ENCODE measurements around the gene VCP.

DNA sequence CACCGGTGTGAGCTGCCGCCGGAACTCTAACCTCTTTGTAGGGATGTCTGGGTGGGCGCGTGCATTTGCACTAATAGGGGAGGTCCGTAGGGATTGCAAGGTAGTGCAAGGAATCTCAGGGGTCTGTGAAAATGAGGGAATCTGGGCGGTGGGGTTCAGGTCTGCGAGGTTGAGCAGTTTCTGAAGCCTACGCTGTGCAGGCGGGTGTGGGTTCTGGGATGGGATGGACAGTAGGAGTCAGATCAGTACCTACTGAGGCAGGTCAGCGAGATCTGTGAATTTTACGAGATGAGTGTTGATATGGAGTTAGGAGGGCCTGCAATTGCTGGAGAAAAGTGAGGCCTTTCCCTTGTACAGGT is 44.1 kb upstream of the VCP start:
- TF ChIP-seq, protein P1, sequence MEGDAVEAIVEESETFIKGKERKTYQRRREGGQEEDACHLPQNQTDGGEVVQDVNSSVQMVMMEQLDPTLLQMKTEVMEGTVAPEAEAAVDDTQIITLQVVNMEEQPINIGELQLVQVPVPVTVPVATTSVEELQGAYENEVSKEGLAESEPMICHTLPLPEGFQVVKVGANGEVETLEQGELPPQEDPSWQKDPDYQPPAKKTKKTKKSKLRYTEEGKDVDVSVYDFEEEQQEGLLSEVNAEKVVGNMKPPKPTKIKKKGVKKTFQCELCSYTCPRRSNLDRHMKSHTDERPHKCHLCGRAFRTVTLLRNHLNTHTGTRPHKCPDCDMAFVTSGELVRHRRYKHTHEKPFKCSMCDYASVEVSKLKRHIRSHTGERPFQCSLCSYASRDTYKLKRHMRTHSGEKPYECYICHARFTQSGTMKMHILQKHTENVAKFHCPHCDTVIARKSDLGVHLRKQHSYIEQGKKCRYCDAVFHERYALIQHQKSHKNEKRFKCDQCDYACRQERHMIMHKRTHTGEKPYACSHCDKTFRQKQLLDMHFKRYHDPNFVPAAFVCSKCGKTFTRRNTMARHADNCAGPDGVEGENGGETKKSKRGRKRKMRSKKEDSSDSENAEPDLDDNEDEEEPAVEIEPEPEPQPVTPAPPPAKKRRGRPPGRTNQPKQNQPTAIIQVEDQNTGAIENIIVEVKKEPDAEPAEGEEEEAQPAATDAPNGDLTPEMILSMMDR (IDR thresholded peaks at IDR 0.05) = no peak
- peak in 1 of 2 donors; percentile 16 for TF ChIP-seq POLR2A (IDR thresholded peaks at IDR 0.05)
